HG02943 (cell line): ENCODE measurements around the gene NBL1.

Source experiments
- ATAC-seq: cut with Tn5 transposase; IDR thresholded peaks from one replicate; pipeline ENCODE4 v1.9.1; 2021; ENCODE audit warnings: mild to moderate bottlenecking, low read depth, moderate library complexity; ENCODE audit not compliant: unreplicated experiment

The NBL1 gene

GRCh38 chr1:19689856-19690255 lies 45.7 kb downstream of the NBL1 start:
- no peak for ATAC-seq

- ATAC-seq: no peak
These were observed 46.2 kb downstream of the NBL1 start for GRCh38 chr1:19690342-19690741.

- ATAC-seq: no peak
These were observed 50.2 kb downstream of the NBL1 start for GRCh38 chr1:19694298-19694697.

GRCh38 chr1:19695772-19696171 lies 51.7 kb downstream of the NBL1 start:
- no peak for ATAC-seq

GRCh38 chr1:19696820-19697219 lies 52.7 kb downstream of the NBL1 start:
- ATAC-seq: no peak

GRCh38 chr1:19698181-19698580 lies 54.1 kb downstream of the NBL1 start:
- no peak for ATAC-seq

GRCh38 chr1:19700079-19700777 lies 56.1 kb downstream of the NBL1 start:
- no peak for ATAC-seq

- no peak for ATAC-seq
These were observed 59.2 kb downstream of the NBL1 start for GRCh38 chr1:19703280-19703679.

- no peak for ATAC-seq
These were observed 60.4 kb downstream of the NBL1 start for GRCh38 chr1:19704247-19705113.

- ATAC-seq: no peak
These were observed 61.4 kb downstream of the NBL1 start for GRCh38 chr1:19705464-19705863.

- no peak for ATAC-seq
These were observed 62.0 kb downstream of the NBL1 start for GRCh38 chr1:19706136-19706535.
